GM18508 (cell line): ENCODE measurements around the gene IVD.
"Not testable (repeated sequence)": the region's sequence is repeated elsewhere in the genome, so short reads cannot be mapped to it uniquely, and the experiment has no call there.

Source experiments
- ATAC-seq: cut with Tn5 transposase; IDR thresholded peaks from one replicate; pipeline ENCODE4 v1.9.1; 2021; ENCODE audit warnings: moderate number of reproducible peaks; ENCODE audit not compliant: insufficient read depth, unreplicated experiment

Gene IVD

GRCh38 chr15:40453941-40454340 lies 48.3 kb downstream of the IVD start:
- not testable (repeated sequence) for ATAC-seq

DNA sequence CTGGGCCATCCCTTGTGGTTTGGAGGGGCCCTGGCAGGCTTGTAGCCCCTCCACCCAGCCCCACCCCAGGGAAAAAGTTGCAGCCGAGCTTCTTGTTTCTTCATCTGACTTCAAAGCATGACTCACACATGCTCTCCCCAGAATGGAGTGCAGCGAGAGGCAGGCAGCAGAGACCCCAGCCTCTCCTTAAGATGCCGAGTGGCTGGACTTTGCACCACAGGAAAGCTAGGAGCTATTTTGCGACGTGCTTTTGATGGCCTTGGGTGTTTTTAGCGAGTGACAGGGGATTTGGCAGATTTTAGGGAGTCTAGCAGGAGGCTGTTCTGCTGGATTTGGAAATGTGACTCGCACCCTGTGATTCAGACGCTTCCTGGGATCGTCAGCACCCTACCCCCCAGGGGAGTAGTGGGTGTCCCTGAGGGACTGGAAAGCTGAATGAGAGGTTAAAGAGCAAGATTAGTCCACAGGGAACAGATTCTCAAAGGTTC lies 49.4 kb downstream of the IVD start:
- no peak for ATAC-seq

- ATAC-seq: no peak
Measured at GRCh38 chr15:40456299-40456712, 50.7 kb downstream of the IVD start.

- ATAC-seq: no peak
Measured at GRCh38 chr15:40456738-40457137, 51.1 kb downstream of the IVD start.

GRCh38 chr15:40458495-40459371 lies 53.1 kb downstream of the IVD start:
- no peak for ATAC-seq

GRCh38 chr15:40459391-40460015 lies 53.9 kb downstream of the IVD start:
- no peak for ATAC-seq

DNA sequence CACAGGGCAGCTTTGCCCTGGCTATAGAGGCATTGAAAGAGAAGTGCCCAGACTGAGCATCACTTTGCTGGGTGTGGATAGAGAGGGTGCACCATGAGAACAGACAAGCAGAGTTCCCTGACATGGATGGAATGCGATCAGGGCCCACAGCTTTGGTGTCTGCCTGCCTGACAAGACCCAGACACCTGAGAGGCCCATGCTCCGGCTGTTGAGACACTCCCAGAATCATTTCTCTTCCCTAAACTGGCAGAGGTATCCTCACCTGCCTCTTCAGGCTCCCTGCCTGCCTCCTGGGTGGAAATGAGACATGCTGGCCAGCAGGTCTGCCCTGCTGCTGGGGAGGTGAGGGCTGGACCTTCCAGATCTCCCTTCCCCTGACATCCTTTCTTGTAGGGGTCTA lies 54.8 kb downstream of the IVD start:
- ATAC-seq: no peak

GRCh38 chr15:40461958-40462357 lies 56.4 kb downstream of the IVD start:
- ATAC-seq: no peak

DNA sequence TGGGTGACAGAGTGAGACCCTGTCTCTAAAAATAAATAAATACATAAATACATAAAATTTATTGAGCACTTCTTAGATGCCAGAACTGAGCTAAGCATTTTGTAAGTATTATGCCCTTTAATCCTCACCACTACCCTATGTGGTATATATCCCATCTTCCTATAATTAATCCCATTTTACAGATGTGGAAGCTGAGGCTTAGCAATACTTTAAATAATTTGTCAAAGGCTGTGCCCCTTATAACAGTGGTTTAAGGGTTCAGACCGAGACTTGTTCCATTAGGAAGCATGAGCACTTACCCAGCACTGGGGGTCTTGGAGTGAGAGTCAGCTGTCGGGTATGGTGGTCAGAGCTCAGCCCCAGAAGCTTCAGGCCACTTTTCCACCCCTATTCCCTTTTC lies 57.7 kb downstream of the IVD start:
- ATAC-seq: no peak

GRCh38 chr15:40463886-40464545 lies 58.4 kb downstream of the IVD start:
- ATAC-seq: no peak

GRCh38 chr15:40464595-40465185 lies 59.1 kb downstream of the IVD start:
- no peak for ATAC-seq

DNA sequence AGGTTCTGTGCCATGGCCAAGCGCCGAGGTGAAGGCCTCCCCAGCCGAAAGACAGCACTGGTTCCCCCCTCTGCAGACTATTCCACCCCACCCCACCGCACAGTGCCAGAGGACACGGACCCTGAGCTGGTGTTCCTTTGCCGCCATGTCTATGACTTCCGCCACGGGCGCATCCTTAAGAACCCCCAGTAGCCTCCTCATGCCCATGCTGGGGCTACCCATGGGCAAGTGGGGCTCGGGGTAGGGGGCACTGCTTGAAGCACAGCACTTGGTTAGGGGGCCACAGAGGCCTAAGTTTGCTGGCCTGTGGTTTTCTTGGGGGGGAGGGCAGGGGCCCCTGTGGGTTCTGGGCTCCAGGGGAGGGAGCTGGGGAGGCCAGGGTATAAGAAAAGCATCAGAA lies 60.3 kb downstream of the IVD start:
- ATAC-seq: no peak

- ATAC-seq: no peak
Measured at GRCh38 chr15:40466426-40467260, 61.0 kb downstream of the IVD start.

- no peak for ATAC-seq
Measured at GRCh38 chr15:40467261-40467615, 61.6 kb downstream of the IVD start.

GRCh38 chr15:40468898-40469331 lies 63.3 kb downstream of the IVD start:
- no peak for ATAC-seq

DNA sequence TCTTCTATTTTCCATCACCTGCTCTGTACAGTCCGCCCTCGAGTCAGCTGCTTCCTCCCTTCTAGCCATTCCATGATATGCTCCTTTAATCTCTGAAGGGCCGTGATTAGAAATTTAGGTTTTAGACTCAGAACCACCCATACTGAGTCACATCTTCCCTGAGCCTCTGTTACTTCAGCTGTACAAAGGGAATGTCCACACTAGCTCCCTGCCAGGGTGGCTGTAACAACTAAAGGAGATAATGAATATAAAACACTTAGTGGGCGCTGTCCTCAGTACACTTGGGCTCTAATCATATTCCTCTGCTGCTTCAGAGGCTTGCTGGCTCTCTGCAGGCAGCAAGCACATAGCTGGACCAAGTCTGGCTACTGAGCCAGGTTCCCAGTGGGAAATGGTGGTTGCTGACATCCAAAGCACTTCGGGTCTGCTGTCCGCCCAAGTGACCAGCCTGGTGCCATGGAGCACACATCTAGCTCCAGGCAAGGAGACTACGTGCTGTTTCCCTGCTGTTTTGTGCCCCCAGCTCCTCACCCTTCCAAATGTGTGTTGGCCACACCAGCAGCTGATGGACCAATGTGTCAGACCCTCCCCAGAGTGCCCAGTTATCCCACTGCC lies 64.3 kb downstream of the IVD start:
- no peak for ATAC-seq

DNA sequence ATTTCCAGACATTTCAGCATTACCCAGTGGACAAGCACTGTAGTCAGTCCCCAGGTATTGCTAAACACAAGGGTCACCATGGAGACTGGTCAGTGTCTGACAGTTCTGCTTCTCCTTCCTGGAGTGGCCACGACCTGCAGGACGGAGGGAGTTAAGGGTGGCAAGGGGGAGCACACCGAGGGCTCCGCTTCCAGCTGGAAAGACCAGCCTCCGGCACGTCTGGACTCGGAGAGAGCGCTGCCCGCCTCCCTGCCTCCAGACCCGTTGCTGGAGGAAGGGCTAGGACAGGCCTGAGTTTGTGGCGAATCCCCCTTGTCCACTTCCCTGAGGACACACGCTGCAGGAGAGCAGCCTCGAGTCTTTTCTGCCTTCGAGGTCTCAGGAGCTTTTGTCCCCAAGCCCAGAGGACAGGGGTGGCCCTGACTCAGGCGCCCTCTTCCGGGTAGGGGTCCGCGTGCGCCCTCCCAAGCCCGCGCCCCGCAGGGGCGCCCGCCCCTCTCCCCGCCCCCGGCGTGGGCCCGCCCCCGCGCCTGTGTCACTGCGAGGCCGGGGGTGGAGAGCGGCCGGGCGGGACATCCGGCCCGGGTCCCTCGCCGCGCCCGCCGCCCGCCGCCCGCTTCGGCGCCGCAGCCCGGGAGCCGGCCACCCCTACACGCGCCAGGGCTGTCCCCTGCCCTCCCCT lies 65.0 kb downstream of the IVD start, which contains the start of gene CHST14:
Gene CHST14 (plus strand): TSS at position 562 of the 682 bp plus-strand sequence. CDS start 230 bp downstream, outside the sequence.
- ATAC-seq: no peak
